Stimulated activated CD4-positive, alpha-beta T cell treated with anti-CD3 and anti-CD28 coated beads, TNF-alpha, amount 100 ng/mL, for 24 hours (primary cell): ENCODE data around the gene ATG2A.
A peak's percentile ranks its signal among the peaks of the same experiment; 100 is the strongest.
"Not testable (repeated sequence)": the region's sequence is repeated elsewhere in the genome, so short reads cannot be mapped to it uniquely, and the experiment has no call there.

Experiments used
- DNase-seq, 3 experiments: peaks; one replicate each; pipeline ENCODE4 v3.0.0-alpha.2; 2020; ENCODE audit warnings: low read depth in 3 of 3

The ATG2A gene

DNA sequence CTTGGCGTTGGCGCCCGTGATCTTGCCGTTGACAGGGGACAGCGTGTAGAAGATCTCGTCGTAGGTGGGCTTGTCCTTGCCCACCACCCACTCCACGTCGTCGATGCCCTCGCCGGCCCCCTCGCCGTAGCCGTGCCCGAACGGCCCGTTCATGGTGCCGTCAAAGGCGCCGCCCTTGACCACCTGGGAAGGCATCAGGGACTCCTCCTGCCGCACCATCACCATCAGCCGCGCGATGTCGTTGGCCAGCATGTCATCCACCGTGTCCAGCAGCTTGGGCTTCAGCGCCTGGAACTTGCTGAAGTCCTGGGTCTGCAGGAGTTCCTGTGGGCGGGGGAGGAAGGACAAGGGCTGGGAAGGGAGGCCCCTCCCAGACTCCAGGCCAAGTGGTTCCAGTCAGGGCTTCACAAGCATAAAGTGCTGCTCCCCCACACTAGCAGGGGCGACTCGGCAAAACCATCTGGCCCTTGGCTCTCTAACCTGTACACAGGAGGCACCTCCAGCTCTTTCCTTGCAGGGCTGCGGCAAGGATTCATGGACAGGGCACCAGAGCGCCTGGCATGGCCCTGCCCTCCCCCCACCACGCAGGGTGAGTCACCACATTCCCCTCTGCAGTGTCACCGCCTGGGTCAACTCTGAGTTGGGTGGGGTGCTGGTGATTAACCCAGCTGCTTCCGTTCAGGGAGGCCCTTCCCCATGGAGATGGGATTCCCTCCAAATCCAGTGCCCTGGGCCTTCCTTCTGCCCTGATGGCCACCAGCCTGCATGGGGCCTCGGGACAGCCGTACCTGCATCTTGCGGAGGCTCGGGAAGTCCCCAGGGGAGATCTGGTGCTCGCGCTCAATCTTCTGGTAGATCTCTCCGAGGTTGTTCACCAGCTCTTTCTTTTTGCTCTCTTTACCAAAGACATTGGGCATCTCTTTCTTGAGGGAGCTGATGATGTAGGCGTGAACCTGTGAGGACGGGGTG lies 62.2 kb downstream of the ATG2A start:
- DNase-seq, result peak in 1 of 3 experiments; percentile 53

DNA sequence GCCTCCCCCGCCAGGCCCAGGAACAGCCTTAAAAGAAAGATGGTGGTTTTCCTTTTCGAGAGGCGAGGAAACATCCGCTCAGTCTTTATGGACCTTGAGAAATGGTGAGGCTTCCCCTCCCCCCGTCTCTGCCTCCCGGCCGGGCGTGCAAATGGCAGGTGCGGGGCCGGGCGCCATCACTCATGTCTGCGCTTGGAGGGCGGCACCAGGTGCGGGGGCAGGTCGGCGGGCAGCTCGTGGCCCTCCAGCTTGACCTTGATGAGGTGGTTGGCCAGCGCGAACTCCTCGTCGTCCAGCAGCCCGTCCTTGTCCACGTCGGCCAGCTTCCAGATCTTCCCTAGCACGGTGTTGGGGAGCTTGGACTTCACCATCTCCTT lies 62.9 kb downstream of the ATG2A start:
- DNase-seq, result no peak

DNA sequence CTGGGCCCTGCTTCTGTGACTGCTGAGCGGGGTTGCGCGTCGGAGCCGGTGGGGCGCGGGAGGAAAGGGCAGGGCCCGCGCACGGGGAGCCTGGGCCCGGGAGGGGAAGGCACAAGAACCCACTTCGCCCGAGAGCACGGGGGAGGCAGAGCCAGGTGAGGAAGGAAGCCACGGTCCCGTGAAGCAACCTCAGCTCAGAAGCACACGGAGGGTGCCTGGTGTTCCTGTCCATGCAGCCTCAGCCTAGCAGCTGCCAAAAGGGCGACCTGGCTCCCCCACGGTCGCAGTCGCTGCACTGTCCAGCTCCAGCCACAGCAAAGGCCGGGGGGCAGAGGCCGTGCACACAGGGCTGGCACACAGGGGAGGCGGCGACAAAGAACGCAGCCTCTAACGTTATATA lies 63.3 kb downstream of the ATG2A start:
- no peak for DNase-seq

DNA sequence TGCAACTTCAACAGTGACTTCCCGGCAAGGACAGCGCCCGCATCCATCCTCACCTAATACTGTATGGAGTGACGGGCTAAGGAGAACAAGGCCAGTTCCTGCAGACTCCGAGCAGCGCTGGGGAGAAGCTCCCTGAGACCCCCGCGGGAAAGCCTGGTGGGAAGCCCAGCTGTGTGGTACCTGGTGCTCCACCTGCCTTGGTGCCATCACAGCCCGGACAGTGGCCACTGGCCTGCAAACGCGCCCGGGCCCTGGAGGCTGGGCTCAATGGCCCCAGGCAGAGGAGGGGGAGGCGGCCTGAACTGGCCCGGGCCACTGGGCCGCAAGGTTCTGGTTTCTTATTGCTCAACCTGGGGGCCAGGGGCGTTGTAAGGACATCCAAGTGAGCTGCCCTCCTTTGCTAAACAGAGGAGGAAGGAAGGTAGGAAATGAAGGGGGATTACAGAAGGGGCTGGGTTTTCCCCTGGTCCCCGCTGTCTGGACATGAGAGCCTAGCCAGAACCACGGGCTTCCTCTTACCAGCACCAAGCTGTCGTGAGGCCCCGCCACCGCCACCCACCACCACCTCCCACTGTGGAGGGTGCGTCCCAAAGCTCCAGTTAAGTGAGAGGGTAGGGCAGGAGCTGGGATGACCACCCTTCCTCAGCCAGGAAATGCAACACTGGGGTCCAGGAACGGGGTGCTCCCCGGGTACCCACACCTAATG lies 64.1 kb downstream of the ATG2A start:
- no peak for DNase-seq

DNA sequence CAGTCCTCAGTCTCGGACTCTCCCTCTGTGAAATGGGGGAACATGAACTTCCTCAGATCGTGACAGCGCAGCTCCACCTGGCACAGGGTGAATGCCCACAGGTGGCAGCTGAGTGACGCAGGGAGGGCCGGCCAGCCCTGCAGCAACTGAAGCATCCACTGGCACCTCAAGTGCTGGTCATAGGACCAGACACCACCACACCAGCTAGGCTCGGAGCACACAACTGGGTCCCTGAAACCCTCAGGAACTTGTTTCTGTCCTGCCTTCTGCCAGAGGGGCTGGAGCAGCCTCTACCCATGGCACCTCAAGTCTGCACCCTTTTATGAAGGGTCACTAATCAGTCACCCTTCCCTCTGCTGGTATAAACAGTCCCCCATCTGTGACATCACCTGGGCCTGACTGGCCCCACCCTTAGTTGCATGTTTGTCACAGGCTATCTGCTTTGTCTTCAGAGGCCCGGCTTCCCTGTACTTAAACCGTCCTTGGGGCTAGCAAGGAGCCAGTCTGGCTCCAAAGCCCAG lies 65.1 kb downstream of the ATG2A start:
- no peak for DNase-seq

DNA sequence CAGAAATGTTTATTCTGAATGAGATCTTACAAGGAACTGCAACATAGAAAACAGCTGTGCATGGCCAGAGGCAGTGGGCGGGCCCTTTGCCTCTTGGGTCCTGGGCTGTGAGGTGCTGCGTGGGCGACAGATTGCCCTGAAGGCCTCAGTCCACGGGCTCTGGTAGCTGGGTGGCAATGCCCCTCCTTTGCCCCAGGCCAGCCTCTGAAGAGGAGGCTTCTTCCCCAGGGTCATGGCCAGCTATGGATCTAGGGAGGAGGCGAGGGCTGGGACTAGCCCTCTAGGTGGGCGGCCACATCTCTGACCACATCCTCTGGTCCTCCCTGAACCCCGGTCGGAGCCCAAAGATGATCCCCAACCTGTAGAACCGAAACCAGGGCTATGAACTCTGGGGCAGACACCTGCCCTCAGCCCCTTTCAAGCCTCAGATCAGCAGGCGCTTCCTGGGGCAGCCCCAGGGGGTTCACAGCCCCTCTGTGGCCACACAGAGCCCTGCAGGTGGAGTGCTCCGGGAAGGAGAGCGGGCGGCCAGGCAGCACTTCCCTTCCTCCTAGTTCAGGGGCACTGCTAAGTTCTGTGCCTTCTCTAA lies 65.9 kb downstream of the ATG2A start:
- peak in 1 of 3 experiments; percentile 64 for DNase-seq

DNA sequence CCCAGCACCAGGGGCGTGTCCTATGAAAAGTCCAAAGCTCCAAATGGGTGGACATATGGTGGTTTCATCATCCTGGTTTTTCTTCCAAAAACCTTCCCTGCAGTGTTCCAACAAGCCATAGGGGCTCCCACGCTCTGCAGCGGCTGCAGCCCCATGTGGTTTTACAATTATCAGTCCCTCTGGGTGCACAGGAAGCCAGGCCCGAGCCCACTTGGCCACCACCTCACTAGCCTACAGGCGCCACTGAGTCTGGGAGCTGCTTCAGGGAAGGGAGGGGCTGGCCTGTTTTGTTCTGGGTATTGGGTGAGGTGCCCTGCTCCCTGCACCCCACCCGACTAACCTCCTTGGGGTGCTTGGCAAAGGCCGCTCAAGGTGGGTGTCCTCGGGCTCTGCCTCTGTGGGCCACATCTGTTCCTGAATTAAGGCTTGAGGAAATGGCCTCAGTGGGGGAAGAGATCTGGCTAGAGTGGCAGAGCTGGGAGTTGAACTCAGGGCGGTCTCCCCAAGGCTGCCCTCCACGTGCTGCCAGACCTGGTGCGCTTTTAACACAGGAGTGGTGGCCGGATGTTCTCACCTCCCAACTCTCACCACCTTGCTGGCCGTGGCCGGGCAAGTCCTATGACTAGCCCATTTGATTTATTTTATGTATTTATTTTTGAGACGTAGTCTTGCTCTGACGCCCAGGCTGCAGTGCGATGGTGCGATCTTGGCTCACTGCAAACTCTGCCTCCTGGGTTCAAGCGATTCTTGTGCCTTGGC lies 67.2 kb downstream of the ATG2A start:
- no peak for DNase-seq

DNA sequence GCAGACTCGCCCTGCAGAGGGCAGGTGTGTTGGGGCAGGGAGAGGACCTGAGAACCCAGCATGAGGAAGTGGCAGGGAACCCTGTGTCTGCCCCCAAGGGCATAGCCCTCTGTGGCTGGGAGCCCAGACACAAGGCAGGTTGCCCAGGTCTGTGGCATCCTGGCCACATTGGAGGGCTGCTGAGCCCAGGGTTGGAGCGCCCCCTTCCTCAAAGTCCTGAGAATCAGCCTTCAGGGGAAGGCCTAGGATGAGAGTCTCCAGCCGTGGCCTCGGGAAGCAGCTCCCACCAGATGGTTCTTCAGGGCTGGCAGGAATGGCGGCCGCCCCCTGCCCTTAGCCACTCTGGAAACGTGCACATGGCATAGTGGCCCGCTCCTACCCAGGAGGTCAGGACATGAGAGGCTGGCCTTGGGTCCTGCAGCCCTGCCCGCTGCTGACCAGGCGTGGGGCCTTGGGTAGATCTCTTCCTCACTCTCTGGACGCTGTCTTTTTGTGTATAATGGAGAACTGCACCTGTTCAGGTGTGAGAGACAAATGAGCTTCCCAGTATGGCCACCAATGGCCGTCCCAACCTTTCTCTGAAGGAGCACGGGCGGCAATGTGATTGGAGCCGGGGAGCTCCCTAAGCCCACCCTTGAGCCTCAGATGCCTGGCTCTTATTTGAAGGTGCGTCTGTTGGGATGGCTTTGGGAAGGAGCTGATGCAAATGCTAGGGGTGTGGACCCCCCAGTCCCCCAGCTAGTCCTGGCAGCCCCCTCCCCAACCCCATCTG lies 68.0 kb downstream of the ATG2A start:
- DNase-seq, result no peak

DNA sequence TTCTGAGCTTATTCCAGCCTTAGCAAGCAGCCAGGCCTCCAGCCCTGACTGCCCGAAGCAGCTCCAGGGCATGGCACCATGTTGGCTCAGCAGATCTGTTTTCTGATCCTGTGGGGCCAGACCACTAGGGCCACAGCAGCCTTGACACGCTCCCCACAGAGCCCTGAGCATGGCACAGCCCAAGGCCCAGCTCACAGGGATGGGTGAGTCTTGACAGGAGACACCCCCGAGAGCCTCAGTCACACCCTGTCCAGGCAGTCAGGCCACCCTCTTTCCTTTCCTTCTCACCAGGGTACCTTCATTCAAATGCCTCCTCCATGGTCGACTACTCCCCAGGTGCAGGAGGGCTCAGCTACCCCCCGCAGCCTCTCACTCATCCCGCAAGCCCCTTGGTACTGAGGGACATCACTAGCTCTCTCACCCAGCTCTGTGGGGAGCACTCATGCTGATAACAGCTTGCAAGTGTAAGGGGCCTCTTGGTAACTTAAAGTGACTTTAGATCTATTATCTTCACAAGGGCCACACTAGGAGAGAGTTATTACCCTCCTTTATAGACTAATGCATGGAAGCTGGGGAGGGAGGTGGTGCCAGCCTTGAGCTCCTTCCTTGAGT lies 68.7 kb downstream of the ATG2A start:
- DNase-seq, result no peak

DNA sequence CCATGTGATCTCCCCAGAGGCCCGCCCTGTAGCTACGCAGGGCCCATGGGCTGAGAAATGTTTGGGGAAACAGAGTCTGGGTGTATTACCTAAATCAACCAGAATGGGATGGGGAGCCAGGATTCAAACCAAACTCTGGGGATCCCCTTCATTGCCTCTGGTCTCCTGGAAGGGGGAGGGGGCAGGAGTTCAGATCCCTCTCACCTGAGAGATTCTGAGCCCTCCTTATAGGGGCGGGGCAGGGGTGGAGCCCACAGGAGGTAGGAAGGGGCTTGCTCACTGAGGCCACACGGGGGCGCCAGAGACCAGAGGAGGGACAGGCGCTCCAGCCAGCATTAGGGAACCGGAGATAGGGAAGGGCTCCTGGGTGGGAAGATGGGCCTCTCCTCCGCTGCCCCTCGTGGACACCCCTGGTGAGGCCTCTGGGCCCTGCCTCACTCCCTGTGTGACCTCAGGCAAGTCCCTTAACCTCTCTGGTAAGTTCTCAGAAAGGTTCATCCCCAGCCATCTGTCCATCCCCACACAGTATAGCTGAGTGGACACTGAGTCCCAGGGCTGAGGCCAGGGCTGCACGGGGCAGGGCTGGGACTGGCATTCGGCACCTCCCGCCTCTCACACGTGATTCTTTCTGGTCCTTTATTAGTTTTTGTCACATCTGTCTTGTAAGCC lies 69.9 kb downstream of the ATG2A start:
- DNase-seq, result peak; percentile 89 to 92 (median 90)

DNA sequence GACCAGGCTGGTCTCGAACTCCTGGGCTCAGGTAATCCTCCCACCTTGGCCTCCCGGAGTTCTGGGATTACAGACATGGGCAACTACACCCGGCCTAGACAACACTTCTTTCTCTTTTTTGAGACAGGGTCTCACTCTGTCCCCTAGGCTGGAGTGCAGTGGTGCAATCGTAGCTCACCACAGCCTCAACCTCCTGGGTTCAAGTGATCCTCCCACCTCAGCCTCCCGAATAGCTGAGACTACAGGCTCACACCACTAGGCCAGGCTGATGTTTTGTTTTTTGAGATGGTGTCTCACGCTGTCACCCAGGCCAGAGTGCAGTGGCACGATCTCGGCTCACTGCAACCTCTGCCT lies 71.3 kb downstream of the ATG2A start:
- DNase-seq, result not testable (repeated sequence)

DNA sequence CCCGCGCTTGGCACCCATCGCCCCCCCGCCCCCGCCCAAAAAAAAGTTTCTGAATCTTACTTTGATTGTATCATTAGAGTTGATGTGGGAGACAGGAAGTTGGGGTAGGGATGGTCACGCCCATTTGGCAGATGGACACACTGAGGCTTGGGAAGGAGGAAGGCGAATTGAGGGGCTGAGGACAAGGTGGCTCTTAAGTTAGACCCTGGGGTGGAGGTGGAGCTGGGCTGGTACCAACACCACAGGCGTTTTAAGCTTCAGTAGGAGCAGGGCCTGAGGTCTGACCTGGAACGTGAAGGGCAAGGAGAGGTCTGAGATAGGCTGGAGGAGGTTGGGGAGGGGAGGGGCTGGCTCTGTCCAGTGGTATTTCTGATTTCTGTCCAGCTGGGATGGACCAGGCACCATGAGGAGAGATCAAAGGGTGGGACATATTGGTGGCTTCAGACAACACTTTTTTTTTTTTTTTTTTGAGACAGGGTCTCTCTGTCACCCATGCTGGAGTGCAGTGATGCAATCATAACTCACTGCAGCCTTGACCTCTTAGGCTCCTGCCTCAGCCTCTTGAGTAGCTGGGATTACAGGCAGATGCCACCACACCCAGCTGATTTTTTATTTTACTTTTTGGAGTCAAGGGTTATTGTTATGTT lies 71.8 kb downstream of the ATG2A start:
- no peak for DNase-seq
